ENCODE results near the gene PRSS27. TPM values are rescaled to one million over a fixed set of nuclear protein-coding genes. Genes with fewer than 3 reads are reported as not detected.
A peak's percentile ranks its signal among the peaks of the same experiment; 100 is the strongest.

The PRSS27 gene
- total RNA-seq = 1 to 10 TPM; 1.9 to 2.0 TPM

GRCh38 chr16:2720064-2720457 lies at the start of gene PRSS27:
Gene PRSS27 (minus strand): TSS chr16:2720224. CDS start chr16:2720160, 64 bp downstream.
- Mint-ChIP-seq H3K36me3 (no peaks in the 10 kb centered on the region), H3K4me3 (peak within 1 kb of the TSS; percentile 84), H3K27ac (peak within 1 kb of the TSS; percentile 77), H3K4me1 (peaks cover 4% of the 10 kb centered on the region), H3K9me3 (no peaks in the 10 kb centered on the region), H3K27me3 (peaks cover 6% of the 10 kb centered on the region)
- no peak for DNase-seq

GRCh38 chr16:2769675-2770056 lies 49.6 kb upstream of the PRSS27 start:
- no peaks in the 10 kb centered on the region for H3K27me3 Mint-ChIP-seq
- no peaks in the 10 kb centered on the region for H3K9me3 Mint-ChIP-seq
- no peak overlapping the region for H3K4me3 Mint-ChIP-seq
- peak overlapping the region; percentile 16 for H3K27ac Mint-ChIP-seq
- H3K36me3 Mint-ChIP-seq = peaks cover 38% of the 10 kb centered on the region
- peaks cover 10% of the 10 kb centered on the region for H3K4me1 Mint-ChIP-seq
- DNase-seq = no peak

GRCh38 chr16:2769100-2769529 lies 49.1 kb upstream of the PRSS27 start:
- Mint-ChIP-seq H3K27ac (no peak overlapping the region), H3K4me1 (peaks cover 8% of the 10 kb centered on the region), H3K36me3 (peaks cover 39% of the 10 kb centered on the region), H3K4me3 (no peak overlapping the region), H3K9me3 (no peaks in the 10 kb centered on the region), H3K27me3 (no peaks in the 10 kb centered on the region)
- no peak for DNase-seq

GRCh38 chr16:2768403-2769089 lies 48.5 kb upstream of the PRSS27 start:
- Mint-ChIP-seq H3K27ac (no peak overlapping the region), H3K36me3 (peaks cover 44% of the 10 kb centered on the region), H3K4me3 (no peak overlapping the region), H3K9me3 (no peaks in the 10 kb centered on the region), H3K4me1 (peaks cover 8% of the 10 kb centered on the region), H3K27me3 (no peaks in the 10 kb centered on the region)
- no peak for DNase-seq

GRCh38 chr16:2767891-2768290 lies 47.9 kb upstream of the PRSS27 start:
- Mint-ChIP-seq H3K4me3 (no peak overlapping the region), H3K27me3 (no peaks in the 10 kb centered on the region), H3K36me3 (peaks cover 50% of the 10 kb centered on the region), H3K27ac (no peak overlapping the region), H3K9me3 (no peaks in the 10 kb centered on the region), H3K4me1 (peaks cover 8% of the 10 kb centered on the region)
- DNase-seq = no peak

GRCh38 chr16:2767140-2767731 lies 47.2 kb upstream of the PRSS27 start:
- no peak for DNase-seq
- no peaks in the 10 kb centered on the region for H3K9me3 Mint-ChIP-seq
- H3K4me1 Mint-ChIP-seq = peaks cover 7% of the 10 kb centered on the region
- H3K36me3 Mint-ChIP-seq = peaks cover 53% of the 10 kb centered on the region
- no peak overlapping the region for H3K4me3 Mint-ChIP-seq
- H3K27me3 Mint-ChIP-seq = no peaks in the 10 kb centered on the region
- no peak overlapping the region for H3K27ac Mint-ChIP-seq

GRCh38 chr16:2766430-2767139 lies 46.6 kb upstream of the PRSS27 start:
- peaks cover 57% of the 10 kb centered on the region for H3K36me3 Mint-ChIP-seq
- H3K4me3 Mint-ChIP-seq = no peak overlapping the region
- DNase-seq = no peak
- H3K9me3 Mint-ChIP-seq = no peaks in the 10 kb centered on the region
- H3K27me3 Mint-ChIP-seq = no peaks in the 10 kb centered on the region
- H3K27ac Mint-ChIP-seq = peak overlapping the region; percentile 26
- H3K4me1 Mint-ChIP-seq = peaks cover 5% of the 10 kb centered on the region

- DNase-seq = no peak
- peaks cover 66% of the 10 kb centered on the region for H3K36me3 Mint-ChIP-seq
- H3K4me1 Mint-ChIP-seq = peaks cover 5% of the 10 kb centered on the region
- no peaks in the 10 kb centered on the region for H3K27me3 Mint-ChIP-seq
- H3K4me3 Mint-ChIP-seq = no peak overlapping the region
- peak overlapping the region; percentile 54 for H3K27ac Mint-ChIP-seq
- no peaks in the 10 kb centered on the region for H3K9me3 Mint-ChIP-seq
Observed at GRCh38 chr16:2765462-2766404, 45.7 kb upstream of the PRSS27 start.

- Mint-ChIP-seq H3K4me3 (no peak overlapping the region), H3K9me3 (no peaks in the 10 kb centered on the region)
Observed at GRCh38 chr16:2764718-2765117, 44.7 kb upstream of the PRSS27 start.

GRCh38 chr16:2763173-2763572 lies 43.1 kb upstream of the PRSS27 start:
- DNase-seq = no peak
- Mint-ChIP-seq H3K36me3 (peaks cover 79% of the 10 kb centered on the region), H3K27me3 (no peaks in the 10 kb centered on the region), H3K4me3 (no peak overlapping the region), H3K9me3 (no peaks in the 10 kb centered on the region), H3K4me1 (peaks cover 21% of the 10 kb centered on the region), H3K27ac (peak overlapping the region; percentile 19)

More at GRCh38 chr16:2764718-2765117, 44.7 kb upstream of the PRSS27 start:
- peaks cover 11% of the 10 kb centered on the region for H3K4me1 Mint-ChIP-seq
- DNase-seq = no peak
- H3K36me3 Mint-ChIP-seq = peaks cover 71% of the 10 kb centered on the region
- no peaks in the 10 kb centered on the region for H3K27me3 Mint-ChIP-seq
- peak overlapping the region; percentile 32 for H3K27ac Mint-ChIP-seq

- H3K4me1 Mint-ChIP-seq = peaks cover 19% of the 10 kb centered on the region
- no peaks in the 10 kb centered on the region for H3K27me3 Mint-ChIP-seq
- peak overlapping the region; percentile 49 for H3K27ac Mint-ChIP-seq
- H3K4me3 Mint-ChIP-seq = no peak overlapping the region
- H3K9me3 Mint-ChIP-seq = no peaks in the 10 kb centered on the region
- peaks cover 79% of the 10 kb centered on the region for H3K36me3 Mint-ChIP-seq
- DNase-seq = no peak
Observed at GRCh38 chr16:2762711-2763110, 42.7 kb upstream of the PRSS27 start.

GRCh38 chr16:2761886-2762583 lies 42.0 kb upstream of the PRSS27 start:
- H3K4me1 Mint-ChIP-seq = peaks cover 23% of the 10 kb centered on the region
- peak overlapping the region; percentile 49 for H3K27ac Mint-ChIP-seq
- peaks cover 82% of the 10 kb centered on the region for H3K36me3 Mint-ChIP-seq
- H3K4me3 Mint-ChIP-seq = no peak overlapping the region
- H3K27me3 Mint-ChIP-seq = no peaks in the 10 kb centered on the region
- H3K9me3 Mint-ChIP-seq = no peaks in the 10 kb centered on the region
- no peak for DNase-seq

GRCh38 chr16:2761472-2761871 lies 41.4 kb upstream of the PRSS27 start:
- no peak for DNase-seq
- H3K27ac Mint-ChIP-seq = peak overlapping the region; percentile 17
- no peaks in the 10 kb centered on the region for H3K9me3 Mint-ChIP-seq
- H3K4me1 Mint-ChIP-seq = peaks cover 29% of the 10 kb centered on the region
- no peaks in the 10 kb centered on the region for H3K27me3 Mint-ChIP-seq
- H3K36me3 Mint-ChIP-seq = peaks cover 85% of the 10 kb centered on the region
- H3K4me3 Mint-ChIP-seq = no peak overlapping the region

GRCh38 chr16:2757344-2757743 lies 37.3 kb upstream of the PRSS27 start:
- no peaks in the 10 kb centered on the region for H3K27me3 Mint-ChIP-seq
- peaks cover 83% of the 10 kb centered on the region for H3K36me3 Mint-ChIP-seq
- no peak overlapping the region for H3K4me3 Mint-ChIP-seq
- no peaks in the 10 kb centered on the region for H3K9me3 Mint-ChIP-seq
- H3K4me1 Mint-ChIP-seq = peaks cover 52% of the 10 kb centered on the region
- no peak for DNase-seq
- H3K27ac Mint-ChIP-seq = peak overlapping the region; percentile 54

Data from activated naive CD8-positive, alpha-beta T cell treated with anti-CD3 and anti-CD28 coated beads for 36 hours (primary cell).